ENCODE measurements around the gene NUFIP2. TPM values are rescaled to one million over a fixed set of nuclear protein-coding genes. Genes with fewer than 3 reads are reported as not detected.

Gene NUFIP2
- total RNA-seq, 4 donors from 2014 or later: 27.6 to 37.6 (median 30.5) TPM

DNA sequence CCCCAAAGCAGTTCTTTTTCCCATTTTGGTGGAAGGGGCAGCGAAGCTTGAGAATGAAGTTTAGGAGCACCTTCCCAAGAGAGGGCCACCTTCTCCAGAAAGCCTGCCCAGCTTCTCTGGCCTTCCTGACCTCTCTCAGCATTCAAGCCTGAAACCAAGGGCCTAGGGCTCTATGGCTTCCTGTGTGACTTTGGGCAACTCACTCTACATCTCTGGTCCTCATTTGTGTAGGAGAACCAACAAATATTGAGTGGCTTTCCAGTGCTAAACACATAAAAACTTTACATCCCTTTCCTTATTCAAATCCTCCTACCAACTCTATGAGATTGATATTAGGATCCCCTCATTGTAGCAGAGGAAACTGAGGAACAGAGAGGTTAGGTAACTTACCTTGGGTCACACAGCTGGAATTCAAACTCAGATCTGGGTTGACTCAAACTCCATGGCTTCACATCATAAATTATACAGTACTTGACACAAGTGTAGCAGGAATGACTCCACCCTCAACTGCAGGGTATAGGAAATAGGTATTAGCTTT, 81.8 kb downstream of the NUFIP2 start:
- H3K36me3 ChIP-seq: no peaks in the 10 kb centered on the region
- H3K4me1 ChIP-seq: no peaks in the 10 kb centered on the region
- no peak overlapping the region for H3K27ac ChIP-seq (replicated peaks in 1 of 4)
- TF ChIP-seq, protein P1, sequence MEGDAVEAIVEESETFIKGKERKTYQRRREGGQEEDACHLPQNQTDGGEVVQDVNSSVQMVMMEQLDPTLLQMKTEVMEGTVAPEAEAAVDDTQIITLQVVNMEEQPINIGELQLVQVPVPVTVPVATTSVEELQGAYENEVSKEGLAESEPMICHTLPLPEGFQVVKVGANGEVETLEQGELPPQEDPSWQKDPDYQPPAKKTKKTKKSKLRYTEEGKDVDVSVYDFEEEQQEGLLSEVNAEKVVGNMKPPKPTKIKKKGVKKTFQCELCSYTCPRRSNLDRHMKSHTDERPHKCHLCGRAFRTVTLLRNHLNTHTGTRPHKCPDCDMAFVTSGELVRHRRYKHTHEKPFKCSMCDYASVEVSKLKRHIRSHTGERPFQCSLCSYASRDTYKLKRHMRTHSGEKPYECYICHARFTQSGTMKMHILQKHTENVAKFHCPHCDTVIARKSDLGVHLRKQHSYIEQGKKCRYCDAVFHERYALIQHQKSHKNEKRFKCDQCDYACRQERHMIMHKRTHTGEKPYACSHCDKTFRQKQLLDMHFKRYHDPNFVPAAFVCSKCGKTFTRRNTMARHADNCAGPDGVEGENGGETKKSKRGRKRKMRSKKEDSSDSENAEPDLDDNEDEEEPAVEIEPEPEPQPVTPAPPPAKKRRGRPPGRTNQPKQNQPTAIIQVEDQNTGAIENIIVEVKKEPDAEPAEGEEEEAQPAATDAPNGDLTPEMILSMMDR (IDR thresholded peaks at IDR 0.05): no peak
- TF ChIP-seq POLR2A (IDR thresholded peaks at IDR 0.05; ENCODE audit: low read depth) (no peak), POLR2AphosphoS5 (IDR thresholded peaks at IDR 0.05) (no peak), EP300 (IDR thresholded peaks at IDR 0.05) (no peak)
- no peak overlapping the region for H3K4me3 ChIP-seq
- H3K9me3 ChIP-seq: no peaks in the 10 kb centered on the region
- DNase-seq (ENCODE audit: extremely low spot score): no peak
- intact Hi-C loops (cut with DNase I): no loop called here
- H3K27me3 ChIP-seq: no peaks in the 10 kb centered on the region
- 100% methylated on average over 1 of the region's 1 CpG for WGBS

DNA sequence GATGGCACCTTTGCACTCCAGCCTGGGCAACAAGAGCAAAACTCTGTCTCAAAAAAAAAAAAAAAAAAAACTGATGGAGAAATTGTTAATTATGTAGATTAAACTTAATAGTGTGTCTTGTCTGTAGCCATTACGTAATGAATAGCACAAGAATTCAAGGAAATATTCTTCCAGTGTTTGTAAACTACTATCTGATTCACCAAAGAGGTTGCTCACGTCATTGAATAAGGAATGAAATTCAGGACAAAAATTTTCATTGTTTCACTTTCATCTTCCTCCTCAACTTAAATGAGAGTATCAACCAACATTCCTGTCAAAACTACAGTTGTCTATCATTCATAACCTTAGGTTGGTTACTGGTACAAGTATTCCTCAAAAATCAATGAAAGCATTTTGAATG, 83.1 kb downstream of the NUFIP2 start:
- intact Hi-C loops (cut with DNase I): no loop called here

GRCh38 chr17:29209073-29209472, 84.9 kb downstream of the NUFIP2 start:
- Histone ChIP-seq H3K27ac (replicated peaks in 1 of 4) (no peak overlapping the region), H3K4me3 (no peak overlapping the region), H3K36me3 (no peaks in the 10 kb centered on the region), H3K9me3 (no peaks in the 10 kb centered on the region), H3K4me1 (no peaks in the 10 kb centered on the region), H3K27me3 (no peaks in the 10 kb centered on the region)
- DNase-seq (ENCODE audit: extremely low spot score): no peak
- TF ChIP-seq POLR2AphosphoS5 (IDR thresholded peaks at IDR 0.05): no peak
- TF ChIP-seq EP300 (IDR thresholded peaks at IDR 0.05): no peak
- TF ChIP-seq, protein P1 (IDR thresholded peaks at IDR 0.05): no peak
- no peak for TF ChIP-seq POLR2A (IDR thresholded peaks at IDR 0.05; ENCODE audit: low read depth)
- WGBS: 89% methylated on average over 5 of the region's 5 CpGs
- intact Hi-C loops (cut with DNase I): no loop called here

More for the DNA sequence above, 83.1 kb downstream of the NUFIP2 start:
- H3K4me3 ChIP-seq: no peak overlapping the region
- no peaks in the 10 kb centered on the region for H3K27me3 ChIP-seq
- no peak for DNase-seq (ENCODE audit: extremely low spot score)
- TF ChIP-seq POLR2AphosphoS5 (IDR thresholded peaks at IDR 0.05): no peak
- TF ChIP-seq POLR2A (IDR thresholded peaks at IDR 0.05; ENCODE audit: low read depth): no peak
- no peak for TF ChIP-seq EP300 (IDR thresholded peaks at IDR 0.05)
- TF ChIP-seq, protein P1 (IDR thresholded peaks at IDR 0.05): no peak
- H3K9me3 ChIP-seq: no peaks in the 10 kb centered on the region
- no peaks in the 10 kb centered on the region for H3K36me3 ChIP-seq
- H3K27ac ChIP-seq (replicated peaks in 1 of 4): no peak overlapping the region
- H3K4me1 ChIP-seq: no peaks in the 10 kb centered on the region
- 68% methylated on average over 2 of the region's 2 CpGs for WGBS

DNA sequence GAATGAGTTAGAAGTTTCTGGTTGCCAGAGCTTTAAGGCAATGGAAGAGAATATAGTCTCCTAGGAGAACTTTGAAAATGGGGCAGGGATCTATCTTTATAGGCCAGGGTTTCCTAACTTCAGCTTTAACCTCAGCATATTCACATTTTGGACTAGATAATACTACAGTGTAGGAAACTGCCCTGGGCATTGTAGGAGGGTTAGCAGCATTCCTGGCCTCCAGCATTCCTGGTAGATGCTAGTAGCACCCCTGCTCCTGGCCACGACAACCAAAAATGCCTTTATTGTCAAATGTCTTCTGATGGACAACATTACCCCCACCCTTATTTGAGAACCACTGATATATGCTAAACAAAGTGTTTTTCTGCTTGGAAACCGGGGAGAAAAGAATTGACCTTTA, 86.0 kb downstream of the NUFIP2 start:
- no peak overlapping the region for H3K4me3 ChIP-seq
- DNase-seq (ENCODE audit: extremely low spot score): no peak
- no peaks in the 10 kb centered on the region for H3K36me3 ChIP-seq
- no peak overlapping the region for H3K27ac ChIP-seq (replicated peaks in 1 of 4)
- TF ChIP-seq, protein P1 (IDR thresholded peaks at IDR 0.05): no peak
- TF ChIP-seq POLR2AphosphoS5 (IDR thresholded peaks at IDR 0.05): no peak
- TF ChIP-seq EP300 (IDR thresholded peaks at IDR 0.05): no peak
- H3K27me3 ChIP-seq: no peaks in the 10 kb centered on the region
- no peaks in the 10 kb centered on the region for H3K4me1 ChIP-seq
- WGBS: 85% methylated on average over 2 of the region's 2 CpGs
- H3K9me3 ChIP-seq: no peaks in the 10 kb centered on the region
- intact Hi-C loops (cut with DNase I): no loop called here

Other genes with a start within 250 kb of the NUFIP2 start
- 10 to 100 TPM; 46.7 to 82.7 (median 64.6) TPM for gene MYO18A, start 113.8 kb downstream of the NUFIP2 start, total RNA-seq
- gene CRYBA1, start 47.3 kb downstream of the NUFIP2 start, total RNA-seq: not detected
- 10 to 100 TPM; 48.7 to 73.1 (median 58.9) TPM for gene TAOK1, start 96.2 kb upstream of the NUFIP2 start, total RNA-seq

Measured in esophagus muscularis mucosa (tissue), 4 donors.